Endodermal cell (in vitro differentiated cells): Measurements from ENCODE around the gene ADGRB3. TPM values are rescaled to one million over a fixed set of nuclear protein-coding genes. Genes with fewer than 3 reads are reported as not detected.

ENCODE experiments used
- DNase-seq: peaks from one replicate; pipeline ENCODE4 v3.0.0-alpha.2; 2017
- H3K27ac ChIP-seq: 2 replicates; pipeline ENCODE4 v1.5.1; 2013; ENCODE audit warnings: mild to moderate bottlenecking, low read depth, low read length, moderate library complexity
- H3K27me3 ChIP-seq: 2 replicates; pipeline ENCODE4 v1.6.1; 2013; ENCODE audit warnings: mild to moderate bottlenecking, low read length, moderate library complexity; ENCODE audit not compliant: insufficient read depth, control insufficient read depth, poor library complexity, severe bottlenecking
- H3K36me3 ChIP-seq: 2 replicates; pipeline ENCODE4 v1.7.0; 2013; ENCODE audit warnings: mild to moderate bottlenecking, low read length, moderate library complexity; ENCODE audit not compliant: control insufficient read depth, insufficient read depth
- H3K4me1 ChIP-seq: one replicate; pipeline ENCODE4 v1.7.0; 2013; ENCODE audit warnings: low read length; ENCODE audit not compliant: control insufficient read depth, insufficient read depth
- H3K4me3 ChIP-seq: 2 replicates; pipeline ENCODE4 v1.5.1; 2013; ENCODE audit warnings: mild to moderate bottlenecking, low read length, moderate library complexity
- H3K9ac ChIP-seq: 2 replicates; pipeline ENCODE4 v1.6.1; 2013; ENCODE audit warnings: mild to moderate bottlenecking, low read length, moderate library complexity; ENCODE audit not compliant: poor library complexity, severe bottlenecking; ENCODE audit errors: extremely low read depth
- H3K9me3 ChIP-seq: 2 replicates; pipeline ENCODE4 v1.6.1; 2013; ENCODE audit warnings: mild to moderate bottlenecking, low read length, moderate library complexity; ENCODE audit not compliant: control insufficient read depth
- H3K27ac Mint-ChIP-seq: 2 replicates; pipeline ENCODE4 v1.8.0; 2020; ENCODE audit warnings: mixed read lengths
- H3K27me3 Mint-ChIP-seq: 2 replicates; pipeline ENCODE4 v1.8.0; 2021; ENCODE audit warnings: mild to moderate bottlenecking, mixed read lengths; ENCODE audit not compliant: insufficient read depth
- H3K36me3 Mint-ChIP-seq: 2 replicates; pipeline ENCODE4 v1.8.0; 2020; ENCODE audit warnings: low read depth, mixed read lengths
- H3K4me1 Mint-ChIP-seq: 2 replicates; pipeline ENCODE4 v1.8.0; 2020; ENCODE audit warnings: mixed read lengths
- H3K4me3 Mint-ChIP-seq: 2 replicates; pipeline ENCODE4 v1.8.0; 2020; ENCODE audit warnings: mild to moderate bottlenecking, moderate library complexity, mixed read lengths
- H3K9me3 Mint-ChIP-seq: 2 replicates; pipeline ENCODE4 v1.8.0; 2020; ENCODE audit warnings: mild to moderate bottlenecking, mixed read lengths
- CTCF ChIP-seq: fragments of 200-600 bp; sonication (generic); conservative IDR thresholded peaks from 2 replicates; pipeline ENCODE4 v1.5.0; 2021; ENCODE audit warnings: antibody characterized with exemption, mild to moderate bottlenecking
- WGBS, 2 experiments: methylation state at CpG; one replicate each; pipeline versions ENCODE4 v1.1.5 to v1.1.7; 2013; ENCODE audit warnings: missing lambda C conversion rate in 2 of 2, mixed read lengths in 1 of 2; ENCODE audit not compliant: insufficient coverage in 1 of 2, insufficient read length in 1 of 2; 5-methylcytosine and 5-hydroxymethylcytosine counted together
- total RNA-seq, 2 donors: library from RNA; stranded (reverse); fragmentation: NEBNext Ultra II Directional in 1 of 2; extraction: Animal tissue kit (Norgen Biotek cat#: 25700) in 1 of 2; gene quantifications; 2 replicates in 1 of 2; 3 replicates in 1 of 2; pipeline ENCODE4 v1.2.1, GENCODE V29; 2021

Gene ADGRB3
- total RNA-seq, 2 donors from 2014 or later, result 0.33 to 1.3 TPM

GRCh38 chr6:68719761-68720160, 84.7 kb downstream of the ADGRB3 start:
- no peak overlapping the region for H3K27ac Mint-ChIP-seq
- no peak for DNase-seq
- H3K27me3 Mint-ChIP-seq, result no peaks in the 10 kb centered on the region
- no peaks in the 10 kb centered on the region for H3K36me3 ChIP-seq
- H3K27me3 ChIP-seq, result no peaks in the 10 kb centered on the region
- no peak overlapping the region for H3K9ac ChIP-seq
- no peaks in the 10 kb centered on the region for H3K9me3 ChIP-seq
- no peak overlapping the region for H3K4me3 ChIP-seq
- H3K27ac ChIP-seq, result no peak overlapping the region
- no peak overlapping the region for H3K4me3 Mint-ChIP-seq
- TF ChIP-seq CTCF, result no peak
- H3K36me3 Mint-ChIP-seq, result no peaks in the 10 kb centered on the region
- 90 to 91% methylated on average over 1 to 2 of the region's 2 CpGs for WGBS, 2 experiments
- no peaks in the 10 kb centered on the region for H3K4me1 Mint-ChIP-seq
- H3K4me1 ChIP-seq, result no peaks in the 10 kb centered on the region
- H3K9me3 Mint-ChIP-seq, result no peaks in the 10 kb centered on the region

- Histone ChIP-seq H3K27me3 (no peaks in the 10 kb centered on the region), H3K27ac (no peak overlapping the region), H3K9ac (no peak overlapping the region), H3K4me3 (no peak overlapping the region), H3K4me1 (no peaks in the 10 kb centered on the region), H3K9me3 (no peaks in the 10 kb centered on the region), H3K36me3 (no peaks in the 10 kb centered on the region)
- H3K9me3 Mint-ChIP-seq, result no peaks in the 10 kb centered on the region
- TF ChIP-seq CTCF, result no peak
- H3K27me3 Mint-ChIP-seq, result no peaks in the 10 kb centered on the region
- no peak overlapping the region for H3K4me3 Mint-ChIP-seq
- no peaks in the 10 kb centered on the region for H3K36me3 Mint-ChIP-seq
- 98% methylated on average over 2 of the region's 2 CpGs; no CpG with 5 or more reads in 1 of the 2 experiments for WGBS, 2 experiments
- no peak overlapping the region for H3K27ac Mint-ChIP-seq
- H3K4me1 Mint-ChIP-seq, result no peaks in the 10 kb centered on the region
- DNase-seq, result no peak
Measured at GRCh38 chr6:68722891-68723527, 87.9 kb downstream of the ADGRB3 start.

- no peak overlapping the region for H3K4me3 ChIP-seq
- H3K9me3 ChIP-seq, result no peaks in the 10 kb centered on the region
- Mint-ChIP-seq H3K36me3 (no peaks in the 10 kb centered on the region), H3K4me1 (no peaks in the 10 kb centered on the region), H3K9me3 (no peaks in the 10 kb centered on the region), H3K4me3 (no peak overlapping the region), H3K27ac (no peak overlapping the region), H3K27me3 (no peaks in the 10 kb centered on the region)
- no peak overlapping the region for H3K9ac ChIP-seq
- DNase-seq, result no peak
- H3K4me1 ChIP-seq, result no peaks in the 10 kb centered on the region
- WGBS, 2 experiments, result 89 to 100% methylated on average over 1 of the region's 2 CpGs
- H3K27me3 ChIP-seq, result no peaks in the 10 kb centered on the region
- H3K36me3 ChIP-seq, result no peaks in the 10 kb centered on the region
- no peak overlapping the region for H3K27ac ChIP-seq
- no peak for TF ChIP-seq CTCF
Measured at GRCh38 chr6:68724060-68724459, 89.0 kb downstream of the ADGRB3 start.
